ENCODE results near the gene TOX2. TPM values are rescaled to one million over a fixed set of nuclear protein-coding genes. Genes with fewer than 3 reads are reported as not detected.

Gene TOX2
- total RNA-seq, 1 donor from 2014 or later, result 4.7 TPM

DNA sequence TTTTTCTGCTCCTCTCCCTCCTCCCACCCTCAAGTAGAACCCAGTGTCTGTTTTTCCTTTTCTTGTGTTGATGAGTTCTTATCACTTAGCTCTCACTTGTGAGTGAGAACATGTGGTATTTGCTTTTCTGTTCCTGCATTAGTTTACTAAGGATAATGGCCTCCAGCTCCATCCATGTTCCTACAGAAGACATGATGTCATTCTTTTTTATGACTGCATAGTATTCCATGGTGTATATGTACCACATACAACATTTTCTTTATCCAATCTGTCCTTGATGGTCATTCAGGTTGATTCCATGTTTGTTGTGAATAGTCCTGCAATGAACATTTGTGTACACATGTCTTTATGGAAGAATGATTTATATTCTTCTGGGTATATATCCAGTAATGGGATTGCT lies 81.0 kb downstream of the TOX2 start:
- Mint-ChIP-seq H3K4me1 (ENCODE audit: unreplicated experiment) (no peaks in the 10 kb centered on the region), H3K27ac (no peak overlapping the region), H3K4me3 (no peak overlapping the region), H3K36me3 (no peaks in the 10 kb centered on the region), H3K9me3 (no peaks in the 10 kb centered on the region), H3K27me3 (peaks cover 30% of the 10 kb centered on the region)
- TF ChIP-seq, protein P1, sequence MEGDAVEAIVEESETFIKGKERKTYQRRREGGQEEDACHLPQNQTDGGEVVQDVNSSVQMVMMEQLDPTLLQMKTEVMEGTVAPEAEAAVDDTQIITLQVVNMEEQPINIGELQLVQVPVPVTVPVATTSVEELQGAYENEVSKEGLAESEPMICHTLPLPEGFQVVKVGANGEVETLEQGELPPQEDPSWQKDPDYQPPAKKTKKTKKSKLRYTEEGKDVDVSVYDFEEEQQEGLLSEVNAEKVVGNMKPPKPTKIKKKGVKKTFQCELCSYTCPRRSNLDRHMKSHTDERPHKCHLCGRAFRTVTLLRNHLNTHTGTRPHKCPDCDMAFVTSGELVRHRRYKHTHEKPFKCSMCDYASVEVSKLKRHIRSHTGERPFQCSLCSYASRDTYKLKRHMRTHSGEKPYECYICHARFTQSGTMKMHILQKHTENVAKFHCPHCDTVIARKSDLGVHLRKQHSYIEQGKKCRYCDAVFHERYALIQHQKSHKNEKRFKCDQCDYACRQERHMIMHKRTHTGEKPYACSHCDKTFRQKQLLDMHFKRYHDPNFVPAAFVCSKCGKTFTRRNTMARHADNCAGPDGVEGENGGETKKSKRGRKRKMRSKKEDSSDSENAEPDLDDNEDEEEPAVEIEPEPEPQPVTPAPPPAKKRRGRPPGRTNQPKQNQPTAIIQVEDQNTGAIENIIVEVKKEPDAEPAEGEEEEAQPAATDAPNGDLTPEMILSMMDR (conservative IDR thresholded peaks at IDR 0.05), result no peak
- no peak for DNase-seq (ENCODE audit: extremely low spot score, unreplicated experiment)

DNA sequence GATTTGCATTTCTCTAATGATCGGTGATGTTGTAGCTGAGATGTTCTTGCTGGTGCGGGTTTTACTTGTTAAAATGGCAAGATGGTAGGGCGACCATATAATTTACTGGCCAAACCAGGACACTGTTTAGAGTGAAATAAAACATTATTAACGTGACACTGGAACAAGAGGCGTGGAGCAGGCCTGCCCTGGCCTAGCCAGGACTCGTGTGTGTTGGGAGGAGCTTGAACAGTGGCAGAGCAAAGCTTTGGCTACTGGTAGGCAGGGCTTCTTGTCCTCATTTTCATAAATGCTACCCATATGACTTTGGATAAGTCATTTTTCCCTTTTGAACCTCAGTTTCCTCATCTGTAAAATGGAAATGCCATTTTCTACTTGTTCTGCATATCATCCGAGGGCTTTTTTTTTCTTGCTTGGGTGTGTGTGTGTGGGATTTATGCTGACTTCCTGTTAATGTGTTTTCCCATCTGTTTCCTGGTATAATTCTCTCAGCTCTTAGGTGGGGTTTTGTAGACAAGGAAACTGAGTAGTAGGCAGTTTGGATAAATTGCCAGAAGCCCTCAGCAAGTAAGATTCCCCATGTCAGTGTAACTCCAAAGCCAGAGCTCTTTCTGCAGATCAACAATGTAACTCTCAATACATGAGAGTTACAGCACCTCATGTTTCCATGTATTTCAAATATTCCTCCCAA lies 81.7 kb downstream of the TOX2 start:
- Mint-ChIP-seq H3K27me3 (peaks cover 32% of the 10 kb centered on the region), H3K27ac (no peak overlapping the region), H3K4me1 (ENCODE audit: unreplicated experiment) (no peaks in the 10 kb centered on the region), H3K4me3 (no peak overlapping the region), H3K36me3 (no peaks in the 10 kb centered on the region), H3K9me3 (no peaks in the 10 kb centered on the region)
- no peak for DNase-seq (ENCODE audit: extremely low spot score, unreplicated experiment)
- TF ChIP-seq, protein P1 (conservative IDR thresholded peaks at IDR 0.05), result no peak

DNA sequence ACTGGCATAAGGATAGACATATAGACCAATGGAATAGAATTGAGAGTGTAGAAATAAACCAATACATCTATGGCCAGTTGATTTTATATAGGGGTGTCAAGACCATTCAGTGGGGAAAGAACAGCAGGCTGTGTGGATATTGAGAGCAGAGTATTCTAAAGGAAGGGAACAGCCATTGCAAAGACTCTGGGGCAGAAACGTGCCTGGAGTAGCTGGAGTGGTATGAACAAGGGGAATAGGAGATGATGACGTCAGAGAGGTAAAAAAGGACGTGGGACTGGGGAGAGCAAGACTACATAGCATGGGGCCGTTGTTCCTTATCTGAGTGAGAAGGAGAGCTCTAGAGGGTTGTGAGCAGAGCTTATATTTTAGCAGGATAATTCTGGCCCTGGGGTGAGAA lies 85.2 kb downstream of the TOX2 start:
- no peak overlapping the region for H3K27ac Mint-ChIP-seq
- no peaks in the 10 kb centered on the region for H3K36me3 Mint-ChIP-seq
- H3K27me3 Mint-ChIP-seq, result peaks cover 46% of the 10 kb centered on the region
- DNase-seq (ENCODE audit: extremely low spot score, unreplicated experiment), result no peak
- no peaks in the 10 kb centered on the region for H3K9me3 Mint-ChIP-seq
- no peaks in the 10 kb centered on the region for H3K4me1 Mint-ChIP-seq (ENCODE audit: unreplicated experiment)
- TF ChIP-seq, protein P1 (conservative IDR thresholded peaks at IDR 0.05), result no peak
- no peak overlapping the region for H3K4me3 Mint-ChIP-seq

DNA sequence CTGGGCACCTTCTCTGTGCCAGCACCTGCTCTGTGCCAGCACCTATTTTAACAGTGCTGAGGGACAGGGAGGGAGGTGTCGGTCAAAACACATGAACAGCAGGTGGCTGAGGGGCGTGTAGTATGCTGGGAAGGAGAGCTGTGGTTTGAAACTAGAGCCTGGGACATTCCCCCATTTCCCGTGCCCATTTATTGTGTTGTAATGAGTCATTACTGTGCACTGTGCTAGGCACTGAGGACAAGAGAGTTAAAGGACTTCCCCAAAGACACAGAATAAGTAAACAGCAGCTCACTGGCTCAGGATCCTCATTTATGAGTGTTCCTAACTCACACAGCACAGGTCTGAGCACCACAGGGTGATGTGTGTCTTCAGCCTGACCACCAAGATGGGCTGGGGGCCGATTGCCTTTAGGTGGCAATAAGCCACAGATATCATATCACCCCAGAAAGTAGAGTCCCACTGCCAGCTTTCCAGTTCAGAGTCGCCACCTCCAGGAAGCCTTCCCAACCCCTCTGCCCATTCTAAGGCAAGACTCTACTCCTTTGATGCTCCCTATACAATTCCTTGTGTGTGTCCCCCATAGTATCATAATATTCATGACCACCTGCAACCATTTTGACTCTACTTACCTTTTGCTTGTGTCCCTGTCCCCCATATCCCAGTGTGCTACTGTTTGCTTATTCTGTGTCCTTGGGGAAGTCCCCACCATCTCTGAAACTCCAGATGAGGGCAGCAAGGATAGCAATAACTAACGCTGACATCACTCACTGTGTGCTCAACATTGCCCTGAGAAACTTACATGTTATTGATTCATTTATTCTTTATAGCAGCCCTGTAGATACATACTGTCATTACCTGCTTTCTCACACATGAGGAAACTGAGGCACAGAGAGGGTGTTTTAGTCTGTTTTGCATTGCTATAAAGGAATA lies 87.3 kb downstream of the TOX2 start:
- Mint-ChIP-seq H3K4me1 (ENCODE audit: unreplicated experiment) (no peaks in the 10 kb centered on the region), H3K27ac (no peak overlapping the region), H3K27me3 (peaks cover 46% of the 10 kb centered on the region), H3K4me3 (no peak overlapping the region), H3K9me3 (no peaks in the 10 kb centered on the region), H3K36me3 (no peaks in the 10 kb centered on the region)
- DNase-seq (ENCODE audit: extremely low spot score, unreplicated experiment), result no peak
- TF ChIP-seq, protein P1 (conservative IDR thresholded peaks at IDR 0.05), result no peak

DNA sequence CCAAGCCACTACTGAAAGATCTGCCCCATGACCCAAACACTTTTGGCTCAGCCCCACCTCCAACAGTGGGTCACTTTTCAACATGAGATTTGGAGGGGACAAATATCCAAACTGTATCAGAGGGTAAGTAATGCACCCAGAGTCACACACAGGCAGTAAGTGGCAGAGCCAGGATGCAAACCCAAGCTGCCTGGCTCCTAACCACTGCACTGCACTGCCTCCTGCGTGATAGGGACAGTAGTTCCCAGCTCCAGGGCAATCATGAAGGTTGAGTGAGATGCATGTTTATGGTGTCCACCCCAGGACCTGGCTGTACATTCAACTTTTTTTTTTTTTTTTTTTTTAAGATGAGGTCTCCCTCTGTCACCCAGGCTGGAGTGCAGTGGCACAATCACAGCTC lies 88.2 kb downstream of the TOX2 start:
- H3K27ac Mint-ChIP-seq, result no peak overlapping the region
- H3K36me3 Mint-ChIP-seq, result no peaks in the 10 kb centered on the region
- H3K27me3 Mint-ChIP-seq, result peaks cover 42% of the 10 kb centered on the region
- no peak for DNase-seq (ENCODE audit: extremely low spot score, unreplicated experiment)
- no peaks in the 10 kb centered on the region for H3K9me3 Mint-ChIP-seq
- TF ChIP-seq, protein P1 (conservative IDR thresholded peaks at IDR 0.05), result no peak
- H3K4me1 Mint-ChIP-seq (ENCODE audit: unreplicated experiment), result no peaks in the 10 kb centered on the region
- H3K4me3 Mint-ChIP-seq, result no peak overlapping the region
